ENCODE results near the gene TIMM44. TPM values are rescaled to one million over a fixed set of nuclear protein-coding genes. Genes with fewer than 3 reads are reported as not detected.

TIMM44 gene
- total and polyA plus RNA-seq, 7 donors, result 33.0 to 80.1 (median 72.4) TPM

DNA sequence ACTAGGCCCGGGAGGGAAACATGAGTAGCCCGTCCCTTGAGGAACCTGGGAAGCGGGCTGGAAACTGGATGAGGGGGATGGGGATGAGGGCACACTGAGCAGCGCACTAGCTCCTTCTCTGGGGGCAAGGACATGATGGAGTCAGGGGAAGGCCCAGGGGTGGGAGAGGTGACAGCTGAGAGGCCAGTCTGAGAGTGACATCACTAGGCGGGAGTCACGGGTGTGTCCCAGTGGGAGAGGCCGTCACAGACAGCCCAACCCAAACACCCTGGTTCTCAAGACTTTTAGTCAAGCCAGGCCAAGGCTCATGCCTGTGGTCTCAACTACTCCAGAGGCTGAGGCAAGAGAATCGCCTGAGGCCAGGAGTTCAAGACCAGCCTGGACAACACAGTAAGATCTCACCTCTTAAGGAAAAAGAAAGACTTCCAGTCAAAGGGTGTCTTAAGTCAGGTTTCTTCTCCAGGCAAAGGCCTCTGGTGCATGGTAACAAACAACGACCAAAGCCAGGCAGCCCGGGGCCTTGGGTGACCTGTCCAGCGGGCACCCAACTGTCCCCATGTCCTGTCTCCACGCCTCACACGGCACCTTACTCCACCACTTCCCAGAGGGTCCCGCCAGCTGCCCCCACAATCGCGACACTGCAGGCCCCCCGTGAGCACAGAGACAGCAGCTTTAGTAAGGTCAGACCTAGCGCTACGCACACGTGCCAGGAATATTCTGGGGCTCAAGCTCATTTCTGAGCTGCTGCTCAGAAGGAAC, 25.5 kb upstream of the TIMM44 start:
- intact Hi-C loops (cut with DNase I), result no loop called here
- TF ChIP-seq EP300 (IDR thresholded peaks at IDR 0.05) (no peak), POLR2A (IDR thresholded peaks at IDR 0.05) (no peak), CTCF (IDR thresholded peaks at IDR 0.05) (no peak), POLR2AphosphoS5 (IDR thresholded peaks at IDR 0.05) (no peak)
- DNase-seq, result no peak
- no peaks in the 10 kb centered on the region for H3K27me3 ChIP-seq
- no peak overlapping the region for H3K27ac ChIP-seq
- H3K36me3 ChIP-seq, result peaks cover 33 to 97% (median 50%) of the 10 kb centered on the region in 4 donors
- no peaks in the 10 kb centered on the region for H3K4me1 ChIP-seq
- 90 to 94% methylated on average over 20 of the region's 20 CpGs for WGBS, 2 donors
- H3K4me3 ChIP-seq, result no peak overlapping the region
- no peaks in the 10 kb centered on the region for H3K9me3 ChIP-seq

- H3K9me3 ChIP-seq, result no peaks in the 10 kb centered on the region
- no peak overlapping the region for H3K4me3 ChIP-seq
- no peak for DNase-seq
- TF ChIP-seq POLR2A (IDR thresholded peaks at IDR 0.05) (no peak), CTCF (IDR thresholded peaks at IDR 0.05) (no peak), EP300 (IDR thresholded peaks at IDR 0.05) (no peak), POLR2AphosphoS5 (IDR thresholded peaks at IDR 0.05) (no peak)
- 95 to 96% methylated on average over 15 of the region's 15 CpGs for WGBS, 2 donors
- H3K36me3 ChIP-seq, result peaks cover 37 to 97% (median 49%) of the 10 kb centered on the region in 4 donors
- H3K27ac ChIP-seq, result no peak overlapping the region
- intact Hi-C loops (cut with DNase I), result no loop called here
- H3K27me3 ChIP-seq, result no peaks in the 10 kb centered on the region
- H3K4me1 ChIP-seq, result no peaks in the 10 kb centered on the region
Measured at GRCh38 chr19:7968008-7968795, 24.7 kb upstream of the TIMM44 start.

DNA sequence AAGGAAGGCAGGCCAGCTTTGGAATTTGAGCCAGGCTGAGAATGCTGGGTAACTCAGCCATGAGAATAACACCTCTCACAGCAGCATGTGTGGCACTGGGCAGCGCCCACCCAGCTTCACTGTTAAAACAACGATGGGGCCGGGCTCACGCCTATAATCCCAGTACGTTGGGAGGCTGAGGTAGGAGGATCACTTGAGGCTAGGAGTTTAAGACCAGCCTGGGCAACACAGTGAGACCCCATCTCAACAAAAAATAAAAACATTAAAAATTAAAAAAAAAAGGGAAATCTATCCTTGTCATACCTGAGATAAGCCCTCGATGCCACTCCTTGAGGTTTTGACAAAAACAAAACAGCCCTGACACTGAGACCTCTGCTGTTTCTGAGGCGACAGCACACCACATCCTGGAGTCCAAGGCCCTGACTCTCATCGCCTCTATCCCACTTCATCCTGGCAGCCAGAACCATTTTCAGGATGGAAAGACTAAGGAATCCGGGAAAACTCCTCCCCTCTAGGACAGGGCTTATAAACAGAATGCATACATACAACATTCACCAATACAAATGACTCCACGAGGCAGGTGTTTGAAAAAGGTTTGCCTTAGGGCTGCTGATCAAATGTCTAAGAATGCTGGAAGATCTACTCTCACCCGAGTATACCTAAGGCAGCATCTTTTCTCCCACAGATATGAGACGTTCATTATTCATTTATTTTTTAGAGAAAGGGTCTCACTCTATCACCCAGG, 22.6 kb upstream of the TIMM44 start:
- H3K36me3 ChIP-seq, result peaks cover 42 to 97% (median 50%) of the 10 kb centered on the region in 4 donors
- H3K27me3 ChIP-seq, result no peaks in the 10 kb centered on the region
- no peak overlapping the region for H3K27ac ChIP-seq
- H3K9me3 ChIP-seq, result no peaks in the 10 kb centered on the region
- H3K4me3 ChIP-seq, result no peak overlapping the region
- TF ChIP-seq POLR2A (IDR thresholded peaks at IDR 0.05), result no peak
- no peak for TF ChIP-seq CTCF (IDR thresholded peaks at IDR 0.05)
- no peak for TF ChIP-seq POLR2AphosphoS5 (IDR thresholded peaks at IDR 0.05)
- intact Hi-C loops (cut with DNase I), result no loop called here
- no peaks in the 10 kb centered on the region for H3K4me1 ChIP-seq
- DNase-seq, result no peak
- 92 to 95% methylated on average over 12 of the region's 12 CpGs for WGBS, 2 donors

- TF ChIP-seq POLR2AphosphoS5 (IDR thresholded peaks at IDR 0.05), result no peak
- TF ChIP-seq EP300 (IDR thresholded peaks at IDR 0.05), result no peak
- no peak for TF ChIP-seq CTCF (IDR thresholded peaks at IDR 0.05)
- no peak for TF ChIP-seq POLR2A (IDR thresholded peaks at IDR 0.05)
- H3K9me3 ChIP-seq, result no peaks in the 10 kb centered on the region
- WGBS, 2 donors, result 90 to 92% methylated on average over 12 of the region's 12 CpGs
- DNase-seq, result no peak
- no peak overlapping the region for H3K27ac ChIP-seq
- intact Hi-C loops (cut with DNase I), result no loop called here
- no peaks in the 10 kb centered on the region for H3K27me3 ChIP-seq
- no peak overlapping the region for H3K4me3 ChIP-seq
- H3K4me1 ChIP-seq, result no peaks in the 10 kb centered on the region
- H3K36me3 ChIP-seq, result peaks cover 42 to 100% (median 50%) of the 10 kb centered on the region in 4 donors
Measured at GRCh38 chr19:7965259-7965841, 21.9 kb upstream of the TIMM44 start.

Measured in sigmoid colon (tissue), 7 donors.